PC-3 (cell line): ENCODE results near the gene RNH1. TPM values are rescaled to one million over a fixed set of nuclear protein-coding genes. Genes with fewer than 3 reads are reported as not detected.

Experiments used
- ATAC-seq: fragments of 200-7000 bp; cut with Tn5 transposase; 2 replicates; pipeline ENCODE4 v1.9.1; 2020; ENCODE audit warnings: mild to moderate bottlenecking, moderate library complexity
- BruUV-seq: library from RNA; stranded (reverse); fragments of 400-500 nt; replicated peaks from 2 replicates; lab custom pipeline; 2021; lab: Mats Ljungman, UMichigan
- CTCF ChIA-PET: fragments of 300-600 bp; sonication (Branson Sonifier 250); formaldehyde crosslinking; loops from one replicate; lab custom pipeline; 2022; ENCODE audit warnings: antibody characterized with exemption; lab: Charles Lee
- POLR2A ChIA-PET: fragments of 300-600 bp; sonication (Branson Sonifier 250); formaldehyde crosslinking; loops from one replicate; lab custom pipeline; 2022; ENCODE audit warnings: antibody characterized with exemption; ENCODE audit not compliant: unreplicated experiment; lab: Charles Lee
- DNase-seq: peaks from one replicate; pipeline ENCODE4 v3.0.0-alpha.2; 2015
- H2AFZ ChIP-seq: fragments of 300-600 bp; sonication (generic); 2 replicates; pipeline ENCODE4 v1.6.0; 2016; ENCODE audit warnings: antibody characterized with exemption, low read length
- H3F3A ChIP-seq: fragments of 300-600 bp; sonication (generic); one replicate; pipeline ENCODE4 v1.6.0; 2017; ENCODE audit warnings: antibody characterized with exemption, low read length, control low read depth, mild to moderate bottlenecking; ENCODE audit not compliant: unreplicated experiment
- H3K27ac ChIP-seq: fragments of 300-600 bp; sonication (generic); 2 replicates; pipeline ENCODE4 v1.5.1; 2016; ENCODE audit warnings: mild to moderate bottlenecking, low read length
- H3K27me3 ChIP-seq: fragments of 300-600 bp; sonication (generic); 2 replicates; pipeline ENCODE4 v1.6.1; 2016; ENCODE audit warnings: low read length, mixed read lengths
- H3K36me3 ChIP-seq: fragments of 300-600 bp; sonication (generic); 2 replicates; pipeline ENCODE4 v1.6.1; 2016; ENCODE audit warnings: low read depth, mixed run types, low read length, mixed read lengths
- H3K4me1 ChIP-seq: fragments of 300-600 bp; sonication (generic); 2 replicates; pipeline ENCODE4 v1.5.1; 2016; ENCODE audit warnings: low read length; ENCODE audit not compliant: insufficient read depth
- H3K4me2 ChIP-seq: fragments of 300-600 bp; sonication (generic); 2 replicates; pipeline ENCODE4 v1.6.0; 2016; ENCODE audit warnings: low read length
- H3K4me3 ChIP-seq: fragments of 300-600 bp; sonication (generic); 2 replicates; pipeline ENCODE4 v1.5.1; 2016; ENCODE audit warnings: mild to moderate bottlenecking, low read length, mixed read lengths
- H3K79me2 ChIP-seq: fragments of 300-600 bp; sonication (generic); 2 replicates; pipeline ENCODE4 v1.6.1; 2017; ENCODE audit warnings: low read length, mixed read lengths
- H3K9ac ChIP-seq: fragments of 300-600 bp; sonication (generic); 2 replicates; pipeline ENCODE4 v1.6.0; 2016; ENCODE audit warnings: mild to moderate bottlenecking, low read length
- H3K9me2 ChIP-seq: fragments of 300-600 bp; sonication (generic); replicated peaks from 2 replicates; pipeline ENCODE4 v1.6.1; 2016; ENCODE audit warnings: mixed run types, low read length, mixed read lengths
- H3K9me3 ChIP-seq: fragments of 300-600 bp; sonication (generic); 2 replicates; pipeline ENCODE4 v1.6.1; 2016; ENCODE audit warnings: low read length, mixed read lengths
- H4K20me1 ChIP-seq: fragments of 300-600 bp; sonication (generic); 2 replicates; pipeline ENCODE4 v1.6.1; 2016; ENCODE audit warnings: low read length, mixed read lengths
- EZH2 ChIP-seq: fragments of 300-600 bp; sonication (generic); IDR thresholded peaks from one replicate; pipeline ENCODE4 v1.6.1; 2017; ENCODE audit warnings: antibody characterized with exemption, mild to moderate bottlenecking, low read length; ENCODE audit not compliant: unreplicated experiment
- EZH2phosphoT487 ChIP-seq: fragments of 300-600 bp; sonication (generic); IDR thresholded peaks from 2 replicates; pipeline ENCODE4 v1.6.1; 2018; ENCODE audit warnings: mild to moderate bottlenecking, antibody characterized with exemption, low read length, borderline replicate concordance
- intact Hi-C: fragments of 100-400 bp; cut with micrococcal nuclease; formaldehyde crosslinking; loops from 2 replicates; pipeline ENCODE4 v1.9.0; 2023
- total RNA-seq: library from RNA; depleted of rRNA; stranded (reverse); fragments of >200 nt; gene quantifications from 2 replicates; pipeline ENCODE4 v1.2.3, GENCODE V29; 2014
- TF ChIP-seq, protein P1 (sequence below): fragments of 300-600 bp; sonication (generic); conservative IDR thresholded peaks from 2 replicates; pipeline ENCODE4 v1.5.1; 2017; ENCODE audit warnings: antibody characterized with exemption, low read depth, mild to moderate bottlenecking, low read length

RNH1 gene
- total RNA-seq, 1 experiment from 2014 or later, result 258 TPM

DNA sequence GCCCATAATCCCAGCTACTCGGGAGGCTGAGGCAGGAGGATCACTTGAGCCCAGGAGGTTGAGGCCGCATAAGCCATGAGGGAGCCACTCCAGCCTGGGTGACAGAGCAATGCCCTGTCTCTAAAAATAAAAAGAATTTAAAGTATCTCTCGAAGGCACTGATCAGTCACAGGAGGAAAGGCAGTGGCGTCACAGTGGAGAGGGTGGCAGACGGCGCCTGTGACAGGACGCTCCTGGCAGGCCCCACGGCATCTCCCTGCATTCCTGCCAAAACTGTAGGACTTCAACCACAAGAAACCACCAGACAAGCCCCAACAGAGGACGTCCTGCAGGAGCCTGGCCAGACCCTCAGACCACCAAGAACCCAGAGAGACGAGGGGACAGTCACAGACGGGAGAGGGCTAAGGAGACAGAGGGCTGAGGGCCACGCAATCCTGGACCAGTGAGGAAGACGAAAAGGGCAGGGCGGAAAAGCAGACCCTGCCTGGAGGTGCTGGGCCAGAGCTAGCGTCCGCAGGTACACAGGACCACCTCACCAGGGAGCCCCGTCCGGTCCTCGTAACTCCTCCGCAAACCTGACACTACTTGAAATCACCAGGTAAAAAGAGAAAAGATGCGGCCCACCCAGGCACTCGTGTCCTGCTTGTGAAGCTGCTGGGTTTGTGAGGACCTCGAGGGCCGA is 5.9 kb downstream of the RNH1 start:
- ATAC-seq, result no peak
- H3K27me3 ChIP-seq, result no peaks in the 10 kb centered on the region
- no peaks in the 10 kb centered on the region for H3K9me3 ChIP-seq
- H2AFZ ChIP-seq, result no peak overlapping the region
- intact Hi-C loops, result no loop called here
- BruUV-seq, result no TSS peak
- peaks cover 21% of the 10 kb centered on the region for H3K36me3 ChIP-seq
- H3K4me3 ChIP-seq, result no peak overlapping the region
- no peak overlapping the region for H3K27ac ChIP-seq
- H3K4me1 ChIP-seq, result peaks cover 12% of the 10 kb centered on the region
- POLR2A ChIA-PET, result no interaction called here
- peaks cover 31% of the 10 kb centered on the region for H3K79me2 ChIP-seq
- TF ChIP-seq EZH2phosphoT487 (no peak), EZH2 (no peak)
- TF ChIP-seq, protein P1, sequence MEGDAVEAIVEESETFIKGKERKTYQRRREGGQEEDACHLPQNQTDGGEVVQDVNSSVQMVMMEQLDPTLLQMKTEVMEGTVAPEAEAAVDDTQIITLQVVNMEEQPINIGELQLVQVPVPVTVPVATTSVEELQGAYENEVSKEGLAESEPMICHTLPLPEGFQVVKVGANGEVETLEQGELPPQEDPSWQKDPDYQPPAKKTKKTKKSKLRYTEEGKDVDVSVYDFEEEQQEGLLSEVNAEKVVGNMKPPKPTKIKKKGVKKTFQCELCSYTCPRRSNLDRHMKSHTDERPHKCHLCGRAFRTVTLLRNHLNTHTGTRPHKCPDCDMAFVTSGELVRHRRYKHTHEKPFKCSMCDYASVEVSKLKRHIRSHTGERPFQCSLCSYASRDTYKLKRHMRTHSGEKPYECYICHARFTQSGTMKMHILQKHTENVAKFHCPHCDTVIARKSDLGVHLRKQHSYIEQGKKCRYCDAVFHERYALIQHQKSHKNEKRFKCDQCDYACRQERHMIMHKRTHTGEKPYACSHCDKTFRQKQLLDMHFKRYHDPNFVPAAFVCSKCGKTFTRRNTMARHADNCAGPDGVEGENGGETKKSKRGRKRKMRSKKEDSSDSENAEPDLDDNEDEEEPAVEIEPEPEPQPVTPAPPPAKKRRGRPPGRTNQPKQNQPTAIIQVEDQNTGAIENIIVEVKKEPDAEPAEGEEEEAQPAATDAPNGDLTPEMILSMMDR, result no peak
- no peaks in the 10 kb centered on the region for H3F3A ChIP-seq
- CTCF ChIA-PET, result no interaction called here
- H4K20me1 ChIP-seq, result no peaks in the 10 kb centered on the region
- H3K4me2 ChIP-seq, result no peak overlapping the region
- DNase-seq, result no peak
- no peak overlapping the region for H3K9ac ChIP-seq
- H3K9me2 ChIP-seq, result no peaks in the 10 kb centered on the region

DNA sequence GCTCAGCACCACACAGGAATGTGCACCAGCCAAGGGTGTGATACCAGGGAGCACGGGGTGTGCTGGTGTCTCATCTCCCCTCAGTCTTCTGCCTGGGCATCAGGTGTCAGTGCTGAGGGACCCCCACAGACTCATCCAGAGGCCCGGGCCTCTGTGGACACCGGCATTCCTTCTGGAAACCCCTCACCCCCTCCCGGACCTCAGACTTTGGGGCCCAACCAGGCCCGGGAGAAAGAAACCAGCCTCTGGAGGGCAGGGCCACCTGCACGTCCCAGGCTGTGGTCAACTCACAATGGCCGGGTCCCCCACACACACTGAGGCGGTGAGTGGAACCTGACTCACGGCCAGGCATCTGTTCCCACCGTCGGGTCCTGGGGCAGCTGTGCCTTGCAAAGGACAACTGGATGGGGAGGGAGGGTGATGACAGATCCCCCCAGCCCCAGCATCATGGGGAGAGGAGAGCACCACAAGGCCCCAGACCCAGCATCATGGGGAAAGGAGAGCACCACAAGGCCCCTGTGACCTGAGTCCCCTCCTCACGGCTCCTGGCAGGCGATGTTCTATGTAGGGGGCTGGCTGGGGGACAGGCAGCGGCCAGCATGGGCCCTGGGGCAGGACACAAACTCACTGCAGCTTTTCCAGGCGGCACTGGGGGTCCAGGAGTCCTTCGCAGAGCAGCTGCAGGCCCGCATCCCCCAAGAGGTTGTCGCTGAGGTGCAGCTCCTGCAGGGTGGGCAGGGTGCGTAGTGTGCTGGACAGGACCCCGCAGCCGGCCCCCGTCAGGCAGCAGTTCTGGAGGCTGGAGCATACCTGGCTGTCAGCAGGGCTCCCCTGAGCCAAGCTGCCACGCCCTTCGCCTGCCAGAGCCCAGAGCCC is 7.6 kb downstream of the RNH1 start:
- no peak overlapping the region for H3K4me2 ChIP-seq
- no peaks in the 10 kb centered on the region for H3K27me3 ChIP-seq
- BruUV-seq, result no TSS peak
- TF ChIP-seq, protein P1, result no peak
- TF ChIP-seq EZH2 (no peak), EZH2phosphoT487 (no peak)
- H3K27ac ChIP-seq, result no peak overlapping the region
- no peaks in the 10 kb centered on the region for H3F3A ChIP-seq
- no peak for DNase-seq
- POLR2A ChIA-PET, result no interaction called here
- peaks cover 21% of the 10 kb centered on the region for H3K36me3 ChIP-seq
- H4K20me1 ChIP-seq, result no peaks in the 10 kb centered on the region
- H3K9me2 ChIP-seq, result no peaks in the 10 kb centered on the region
- no peak for ATAC-seq
- H3K4me3 ChIP-seq, result no peak overlapping the region
- CTCF ChIA-PET, result interaction anchor here (0.6 kb wide), 1 partner anchor 549 kb away, joined by 3 read pairs; no protein-coding TSS in a partner anchor
- H3K79me2 ChIP-seq, result peaks cover 14% of the 10 kb centered on the region
- no peaks in the 10 kb centered on the region for H3K9me3 ChIP-seq
- intact Hi-C loops, result no loop called here
- peaks cover under 1% of the 10 kb centered on the region for H3K4me1 ChIP-seq
- H3K9ac ChIP-seq, result no peak overlapping the region
- no peak overlapping the region for H2AFZ ChIP-seq
